Pancreas (tissue), 10 donors: ENCODE data around the gene WNT7A. TPM values are rescaled to one million over a fixed set of nuclear protein-coding genes. Genes with fewer than 3 reads are reported as not detected.

Source experiments
- ATAC-seq, 4 donors: fragments of 200-7000 bp; cut with Tn5 transposase; one replicate each; pipeline versions ENCODE4 v1.8.0 to v1.9.1; 2020; ENCODE audit warnings: mild to moderate bottlenecking in 4 of 4, moderate library complexity in 4 of 4
- DNase-seq, 6 donors: peaks; one replicate each; pipeline ENCODE4 v3.0.0-alpha.2; 2020
- FAIRE-seq: peaks from 2 replicates; lab custom pipeline; 2012; peaks lifted over from hg19 to GRCh38; lab: Jason Lieb, UNC
- H3K27ac ChIP-seq, 4 donors: fragments of 200-600 bp; sonication (generic); 1 replicate in 3 of 4; 2 replicates in 1 of 4; pipeline versions ENCODE4 v1.5.0 to v1.8.0; 2020
- H3K27me3 ChIP-seq, 4 donors: fragments of 200-600 bp; one replicate each; pipeline ENCODE4 v1.8.0; 2021
- H3K36me3 ChIP-seq, 3 donors: fragments of 200-600 bp; sonication (generic) in 1 of 3; one replicate each; pipeline versions ENCODE4 v1.5.0 to v1.8.0; 2020 to 2021
- H3K4me1 ChIP-seq, 3 donors: fragments of 200-600 bp; one replicate each; pipeline ENCODE4 v1.8.0; 2021
- H3K4me3 ChIP-seq, 4 donors: fragments of 200-600 bp; sonication (generic) in 2 of 4; one replicate each; pipeline versions ENCODE4 v1.5.0 to v1.8.0; 2020 to 2021
- H3K9me3 ChIP-seq, 4 donors: fragments of 200-600 bp; one replicate each; pipeline ENCODE4 v1.8.0; 2021
- CTCF ChIP-seq, 4 donors: fragments of 200-600 bp; sonication (generic) in 3 of 4; IDR thresholded peaks; one replicate each; pipeline versions ENCODE4 v1.5.0 to v1.8.0; 2021; ENCODE audit warnings: antibody characterized with exemption in 4 of 4
- WGBS, 2 donors: extraction: QIAGEN DNeasy Blood & Tissue Kit; methylation state at CpG; one replicate each; pipeline ENCODE4 v1.1.7; 2013; 5-methylcytosine and 5-hydroxymethylcytosine counted together
- intact Hi-C, 3 donors: fragments of 100-400 bp; cut with DNase I; formaldehyde crosslinking; loops; one replicate each; pipeline versions ENCODE4 v1.11.1 to v1.14.2; 2022
- polyA plus RNA-seq, 2 donors: library from polyadenylated mRNA; stranded (reverse); fragments of 200-250 nt; gene quantifications; one replicate each; pipeline ENCODE4 v1.2.3, GENCODE V29; 2013
- total RNA-seq, 6 donors: library from RNA; stranded (reverse); fragmentation: NEBNext Ultra II Directional in 4 of 6; extraction: Animal tissue kit (Norgen Biotek cat#: 25700) in 4 of 6; gene quantifications; one replicate each; pipeline versions ENCODE4 v1.2.1 to v1.2.4, GENCODE V29; 2021 to 2023
- donor health status: healthy with polysubstance abuse.
- donor health status: DM: no; HTN: no; CAD: no; lungs with moderate emphysema.
- donor health status: DM: no; HTN: no; CAD: no.
- donor health status: control.
- donor health status: control.
- donor health status: Bipolar disorder and iron deficiency.
- donor health status: DM: yes; HTN: yes; CAD: no.
- donor health status: DM: no; HTN: no; CAD: no.
- donor health status: DM: no; HTN: no; CAD: no.
- donor health status: DM: yes; HTN: yes; CAD: no.

Gene WNT7A
- total and polyA plus RNA-seq, 8 donors = 0.04 to 0.31 (median 0.09) TPM; not detected in 1

GRCh38 chr3:13815088-13815683 is 64.7 kb downstream of the WNT7A start:
- no peak for ATAC-seq
- no peak overlapping the region for H3K4me3 ChIP-seq
- H3K36me3 ChIP-seq = no peaks in the 10 kb centered on the region
- TF ChIP-seq CTCF (IDR thresholded peaks at IDR 0.05) = no peak
- WGBS, 2 donors = 74 to 90% methylated on average over 3 of the region's 3 CpGs
- FAIRE-seq = no peak
- DNase-seq = no peak
- no peaks in the 10 kb centered on the region for H3K27me3 ChIP-seq
- intact Hi-C loops = no loop called here
- H3K27ac ChIP-seq = no peak overlapping the region
- H3K9me3 ChIP-seq = peaks cover 0 to 5% (median 0%) of the 10 kb centered on the region in 4 donors
- no peaks in the 10 kb centered on the region for H3K4me1 ChIP-seq

GRCh38 chr3:13812034-13812471 is 67.8 kb downstream of the WNT7A start:
- Histone ChIP-seq H3K4me3 (no peak overlapping the region), H3K4me1 (no peaks in the 10 kb centered on the region), H3K36me3 (no peaks in the 10 kb centered on the region), H3K27me3 (no peaks in the 10 kb centered on the region), H3K27ac (no peak overlapping the region), H3K9me3 (peaks cover 0 to 5% (median 0%) of the 10 kb centered on the region in 4 donors)
- intact Hi-C loops = no loop called here
- no peak for FAIRE-seq
- no peak for TF ChIP-seq CTCF (IDR thresholded peaks at IDR 0.05)
- no peak for DNase-seq
- 62 to 66% methylated on average over 11 of the region's 11 CpGs for WGBS, 2 donors
- no peak for ATAC-seq

GRCh38 chr3:13811614-13812013 is 68.3 kb downstream of the WNT7A start:
- DNase-seq (no peak), FAIRE-seq (no peak), ATAC-seq (no peak)
- H3K4me3 ChIP-seq = no peak overlapping the region
- H3K9me3 ChIP-seq = peaks cover 0 to 5% (median 0%) of the 10 kb centered on the region in 4 donors
- H3K27ac ChIP-seq = no peak overlapping the region
- H3K4me1 ChIP-seq = no peaks in the 10 kb centered on the region
- WGBS, 2 donors = 44 to 51% methylated on average over 8 of the region's 8 CpGs
- intact Hi-C loops = no loop called here
- H3K36me3 ChIP-seq = no peaks in the 10 kb centered on the region
- TF ChIP-seq CTCF (IDR thresholded peaks at IDR 0.05) = no peak
- no peaks in the 10 kb centered on the region for H3K27me3 ChIP-seq

- DNase-seq (no peak), ATAC-seq (no peak), FAIRE-seq (no peak)
- Histone ChIP-seq H3K9me3 (no peaks in the 10 kb centered on the region), H3K27me3 (no peaks in the 10 kb centered on the region), H3K36me3 (no peaks in the 10 kb centered on the region), H3K27ac (no peak overlapping the region), H3K4me3 (no peak overlapping the region), H3K4me1 (no peaks in the 10 kb centered on the region)
- WGBS, 2 donors = 76 to 78% methylated on average over 8 of the region's 8 CpGs
- no peak for TF ChIP-seq CTCF (IDR thresholded peaks at IDR 0.05)
- intact Hi-C loops = no loop called here
Measured at GRCh38 chr3:13808550-13808949, 71.3 kb downstream of the WNT7A start.
